IMR-90 (cell line): ENCODE data around the gene GGA2. TPM values are rescaled to one million over a fixed set of nuclear protein-coding genes. Genes with fewer than 3 reads are reported as not detected.

Source experiments
- ATAC-seq: fragments of 200-7000 bp; cut with Tn5 transposase; 2 replicates; pipeline ENCODE4 v1.9.1; 2020; ENCODE audit warnings: low read depth, mild to moderate bottlenecking, moderate library complexity
- BruUV-seq: library from RNA; stranded (reverse); fragments of 400-500 nt; replicated peaks from 2 replicates; lab custom pipeline; 2021; lab: Mats Ljungman, UMichigan
- CTCF ChIA-PET: fragments of 300-600 bp; formaldehyde crosslinking; extraction: SDS; loops from one replicate; lab custom pipeline; 2021; ENCODE audit warnings: antibody characterized with exemption; lab: Yijun Ruan, JAX
- POLR2A ChIA-PET: fragments of 300-600 bp; sonication (Branson Sonifier 250); formaldehyde crosslinking; loops from one replicate; lab custom pipeline; 2022; ENCODE audit warnings: antibody characterized with exemption; ENCODE audit not compliant: unreplicated experiment; lab: Charles Lee
- DNase-seq: peaks from one replicate; pipeline ENCODE4 v3.0.0; 2013
- H2AFZ ChIP-seq: replicated peaks from 2 replicates; pipeline ENCODE3; 2013; ENCODE audit warnings: low read length, mild to moderate bottlenecking; ENCODE audit not compliant: poor library complexity
- H2AK5ac ChIP-seq: 2 replicates; pipeline ENCODE4 v1.6.1; 2013; ENCODE audit warnings: low read depth, low read length, inconsistent platforms
- H2AK9ac ChIP-seq: replicated peaks from 2 replicates; pipeline ENCODE3; 2013; ENCODE audit warnings: mild to moderate bottlenecking, low read depth, low read length, moderate library complexity; ENCODE audit not compliant: poor library complexity
- H2BK120ac ChIP-seq: 2 replicates; pipeline ENCODE4 v1.6.1; 2013; ENCODE audit warnings: low read depth, low read length, inconsistent platforms
- H2BK15ac ChIP-seq: 3 replicates; pipeline ENCODE4 v1.6.1; 2013; ENCODE audit warnings: low read depth, low read length, inconsistent platforms
- H2BK20ac ChIP-seq: 2 replicates; pipeline ENCODE4 v1.6.1; 2013; ENCODE audit warnings: low read depth, mild to moderate bottlenecking, inconsistent platforms, low read length, moderate library complexity
- H2BK5ac ChIP-seq: 2 replicates; pipeline ENCODE4 v1.6.1; 2013; ENCODE audit warnings: mild to moderate bottlenecking, low read depth, low read length, inconsistent platforms; ENCODE audit not compliant: poor library complexity, severe bottlenecking
- H3K14ac ChIP-seq: replicated peaks from 2 replicates; pipeline ENCODE4 v1.6.1; 2013; ENCODE audit warnings: low read depth, low read length, inconsistent platforms
- H3K18ac ChIP-seq: 2 replicates; pipeline ENCODE4 v1.6.1; 2013; ENCODE audit warnings: low read depth, low read length, control low read depth
- H3K23ac ChIP-seq: 2 replicates; pipeline ENCODE4 v1.6.1; 2013; ENCODE audit warnings: low read depth, low read length, inconsistent platforms
- H3K27ac ChIP-seq: 2 replicates; pipeline ENCODE4 v1.5.1; 2013; ENCODE audit warnings: mild to moderate bottlenecking, control low read depth, low read length; ENCODE audit not compliant: insufficient read depth
- H3K27me3 ChIP-seq: 2 replicates; pipeline ENCODE4 v1.6.1; 2013; ENCODE audit warnings: low read length; ENCODE audit not compliant: control insufficient read depth, insufficient read depth
- H3K36me3 ChIP-seq: 2 replicates; pipeline ENCODE4 v1.6.1; 2013; ENCODE audit warnings: low read length, mixed read lengths; ENCODE audit not compliant: control insufficient read depth, insufficient read depth
- H3K4ac ChIP-seq: 2 replicates; pipeline ENCODE4 v1.6.1; 2013; ENCODE audit warnings: low read depth, low read length, inconsistent platforms
- H3K4me1 ChIP-seq: 2 replicates; pipeline ENCODE4 v1.6.1; 2013; ENCODE audit warnings: low read length, mixed read lengths; ENCODE audit not compliant: control insufficient read depth, insufficient read depth
- H3K4me2 ChIP-seq: 2 replicates; pipeline ENCODE4 v1.6.1; 2013; ENCODE audit warnings: low read depth, mild to moderate bottlenecking, control low read depth, low read length, moderate library complexity
- H3K4me3 ChIP-seq: 2 replicates; pipeline ENCODE4 v1.5.1; 2013; ENCODE audit warnings: low read depth, mild to moderate bottlenecking, control low read depth, low read length, moderate library complexity; ENCODE audit not compliant: insufficient read depth
- H3K56ac ChIP-seq: 2 replicates; pipeline ENCODE4 v1.6.1; 2013; ENCODE audit warnings: low read length, inconsistent platforms; ENCODE audit not compliant: insufficient read depth; ENCODE audit errors: extremely low read depth
- H3K79me1 ChIP-seq, 2 experiments: 2 replicates each; pipeline ENCODE4 v1.6.1; 2013; ENCODE audit warnings: low read length in 2 of 2, inconsistent platforms in 1 of 2, low read depth in 1 of 2
- H3K9ac ChIP-seq: 2 replicates; pipeline ENCODE4 v1.6.1; 2013; ENCODE audit warnings: low read depth, low read length, control low read depth
- H3K9me1 ChIP-seq: 2 replicates; pipeline ENCODE4 v1.6.1; 2013; ENCODE audit warnings: low read length, inconsistent platforms; ENCODE audit not compliant: insufficient read depth
- H3K9me3 ChIP-seq: 2 replicates; pipeline ENCODE4 v1.6.1; 2013; ENCODE audit warnings: low read length; ENCODE audit not compliant: control insufficient read depth, insufficient read depth
- H4K20me1 ChIP-seq: 2 replicates; pipeline ENCODE4 v1.6.1; 2013; ENCODE audit warnings: low read length, inconsistent platforms; ENCODE audit not compliant: insufficient read depth
- H4K5ac ChIP-seq: 2 replicates; pipeline ENCODE4 v1.6.1; 2013; ENCODE audit warnings: mild to moderate bottlenecking, low read depth, low read length, control low read depth
- H4K8ac ChIP-seq, 2 experiments: 2 replicates each; pipeline ENCODE4 v1.6.1; 2013; ENCODE audit warnings: low read depth in 2 of 2, low read length in 2 of 2, control low read depth in 1 of 2, inconsistent platforms in 1 of 2
- H4K91ac ChIP-seq: 2 replicates; pipeline ENCODE4 v1.6.1; 2013; ENCODE audit warnings: low read depth, low read length, inconsistent platforms; ENCODE audit not compliant: insufficient read depth
- CEBPB ChIP-seq: IDR thresholded peaks from 2 replicates; pipeline ENCODE4 v1.6.1; 2012; ENCODE audit warnings: low read depth, low read length, improper control_type of control experiment
- FOS ChIP-seq: fragments of 150-350 bp; IDR thresholded peaks from 2 replicates; pipeline ENCODE4 v1.6.1; 2016; ENCODE audit warnings: low read depth, low read length
- MAFK ChIP-seq: IDR thresholded peaks from 2 replicates; pipeline ENCODE4 v1.6.1; 2012; ENCODE audit warnings: low read depth, low read length, improper control_type of control experiment
- SMC3 ChIP-seq: fragments of 150-350 bp; IDR thresholded peaks from 2 replicates; pipeline ENCODE4 v1.6.1; 2016; ENCODE audit warnings: low read depth, mild to moderate bottlenecking, antibody characterized with exemption, low read length, moderate library complexity
- WGBS, 2 experiments: methylation state at CpG; one replicate each; pipeline versions ENCODE4 v1.1.5 to v1.1.7; 2013; ENCODE audit warnings: missing lambda C conversion rate in 2 of 2; ENCODE audit not compliant: insufficient read length in 1 of 2; ENCODE audit errors: extremely low coverage in 2 of 2; 5-methylcytosine and 5-hydroxymethylcytosine counted together
- dilution Hi-C: fragments of 300-500 bp; cut with HindIII; formaldehyde crosslinking; loops from one replicate; pipeline ENCODE4 v1.14.3; 2018; ENCODE audit warnings: low sequenced_read_pairs; ENCODE audit not compliant: unreplicated experiment
- in situ Hi-C: fragments of 300-500 bp; cut with MboI; formaldehyde crosslinking; loops from 3 replicates; pipeline ENCODE4 v1.14.3; 2019; ENCODE audit warnings: low sequenced_read_pairs, inconsistent platforms, mixed read lengths
- intact Hi-C: fragments of 100-400 bp; cut with micrococcal nuclease; formaldehyde crosslinking; loops from 2 replicates; pipeline ENCODE4 v1.10.0; 2022
- polyA plus RNA-seq, 3 experiments: library from polyadenylated mRNA; depleted of rRNA; stranded (reverse); fragments of >200 nt; gene quantifications; 2 replicates each; pipeline ENCODE4 v1.2.3, GENCODE V29; 2012; ENCODE audit warnings: low replicate concordance in 1 of 3
- total RNA-seq: library from RNA; depleted of rRNA; stranded (reverse); fragments of >200 nt; gene quantifications from 2 replicates; pipeline ENCODE4 v1.2.3, GENCODE V29; 2012

The GGA2 gene
- total and polyA plus RNA-seq, 2 of the 4 experiments (the other 2 are of a cell fraction), result 16.5 to 30.1 TPM

DNA sequence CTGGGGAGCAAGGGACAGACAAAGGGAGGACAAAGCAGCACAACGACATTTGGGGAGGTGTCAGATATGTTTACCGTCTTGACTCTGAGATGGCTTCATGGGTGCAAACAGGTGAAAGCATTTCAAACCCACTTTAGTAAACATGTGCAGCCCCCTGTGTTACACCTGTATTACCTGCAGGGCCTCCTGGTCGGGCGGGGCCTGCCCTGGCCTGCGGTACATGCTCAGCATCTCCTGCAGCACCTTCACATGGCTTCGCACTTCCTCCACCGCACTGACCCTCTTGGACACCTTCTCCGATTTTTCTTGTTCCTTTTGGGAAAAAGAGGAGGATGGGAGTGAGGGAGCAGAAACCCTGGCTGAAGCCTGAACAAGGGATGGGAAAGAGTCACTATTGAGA lies 24.5 kb downstream of the GGA2 start:
- Histone ChIP-seq H2AK9ac (no peak overlapping the region), H3K79me1 (peaks cover 0 to 2% of the 10 kb centered on the region in 2 experiments; a peak in 1 of 4 replicates), H4K8ac (no peak overlapping the region), H4K5ac (no peak overlapping the region), H3K4ac (no peak overlapping the region), H2BK5ac (no peak overlapping the region), H2AFZ (no peak overlapping the region), H3K14ac (no peak overlapping the region), H3K4me1 (no peaks in the 10 kb centered on the region), H3K36me3 (peaks cover 60% of the 10 kb centered on the region), H2BK120ac (no peak overlapping the region), H3K27me3 (no peaks in the 10 kb centered on the region), H3K23ac (no peak overlapping the region), H3K56ac (no peak overlapping the region), H4K20me1 (no peaks in the 10 kb centered on the region), H3K9me3 (no peaks in the 10 kb centered on the region), H3K9ac (no peak overlapping the region), H4K91ac (no peak overlapping the region), H3K18ac (no peak overlapping the region), H3K4me3 (no peak overlapping the region), H3K4me2 (no peak overlapping the region), H3K27ac (no peak overlapping the region), H2BK15ac (no peak overlapping the region), H2BK20ac (no peak overlapping the region), H3K9me1 (peaks cover 8% of the 10 kb centered on the region; the same call in 1 of the 2 replicates), H2AK5ac (no peak overlapping the region)
- ChIA-PET POLR2A (no interaction called here), CTCF (no interaction called here)
- ATAC-seq (no peak), DNase-seq (no peak)
- BruUV-seq, result no TSS peak
- intact Hi-C loops (no loop called here), dilution Hi-C loops (no loop called here), in situ Hi-C loops (no loop called here)
- WGBS, 2 experiments, result 100% methylated on average over 3 of the region's 8 CpGs; no CpG with 5 or more reads in 1 of the 2 experiments
- TF ChIP-seq SMC3, result no peak
- no peak for TF ChIP-seq CEBPB
- no peak for TF ChIP-seq MAFK
- TF ChIP-seq FOS, result no peak
